ENCODE data around the gene TESK2. TPM values are rescaled to one million over a fixed set of nuclear protein-coding genes. Genes with fewer than 3 reads are reported as not detected.
"Not testable (repeated sequence)": the region's sequence is repeated elsewhere in the genome, so short reads cannot be mapped to it uniquely, and the experiment has no call there.

The TESK2 gene
- polyA plus RNA-seq, 1 donor: 1.9 TPM

GRCh38 chr1:45473302-45473701, 17.7 kb downstream of the TESK2 start:
- DNase-seq (ENCODE audit: low read depth): no peak

DNA sequence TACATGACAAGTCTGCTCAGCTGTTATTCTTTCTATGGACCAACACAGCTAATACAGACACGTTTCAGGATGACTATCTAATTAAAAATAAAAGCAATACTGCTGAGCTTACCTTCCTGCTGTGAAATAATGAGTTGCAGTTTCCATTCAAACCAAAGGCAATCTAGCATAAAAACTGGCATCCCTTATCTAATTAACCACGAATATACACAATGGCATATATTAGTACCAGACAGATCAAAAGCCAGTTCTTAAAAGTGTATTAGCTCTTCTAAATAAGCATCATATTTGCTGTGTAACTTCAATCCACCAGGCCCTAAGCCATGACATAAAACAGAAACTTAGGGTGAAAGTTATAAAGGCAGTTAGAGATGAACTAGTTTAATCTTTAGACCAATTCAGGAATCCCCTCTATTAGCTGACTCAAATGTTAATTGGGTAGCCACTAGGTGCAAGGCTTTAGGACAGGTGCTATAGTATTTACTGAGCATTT, 20.6 kb downstream of the TESK2 start:
- DNase-seq (ENCODE audit: low read depth): no peak

DNA sequence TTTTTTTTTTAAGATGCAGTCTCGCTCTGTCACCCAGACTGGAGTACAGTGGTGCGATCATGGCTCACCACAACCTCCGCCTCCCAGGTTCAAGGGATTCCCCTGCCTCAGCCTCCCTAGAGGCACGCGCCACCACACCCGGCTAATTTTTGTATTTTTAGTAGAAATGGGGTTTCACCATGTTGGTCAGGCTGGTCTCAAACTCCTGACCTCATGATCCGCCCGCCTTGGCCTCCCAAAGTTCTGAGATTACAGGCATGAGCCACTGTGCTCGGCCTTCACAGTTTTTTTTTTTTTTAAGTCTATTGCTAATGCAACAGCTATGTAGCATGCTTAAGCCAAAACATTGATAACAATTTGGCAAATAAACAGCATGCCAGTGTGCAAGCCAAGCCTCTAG, 23.6 kb downstream of the TESK2 start:
- not testable (repeated sequence) for DNase-seq (ENCODE audit: low read depth)

DNA sequence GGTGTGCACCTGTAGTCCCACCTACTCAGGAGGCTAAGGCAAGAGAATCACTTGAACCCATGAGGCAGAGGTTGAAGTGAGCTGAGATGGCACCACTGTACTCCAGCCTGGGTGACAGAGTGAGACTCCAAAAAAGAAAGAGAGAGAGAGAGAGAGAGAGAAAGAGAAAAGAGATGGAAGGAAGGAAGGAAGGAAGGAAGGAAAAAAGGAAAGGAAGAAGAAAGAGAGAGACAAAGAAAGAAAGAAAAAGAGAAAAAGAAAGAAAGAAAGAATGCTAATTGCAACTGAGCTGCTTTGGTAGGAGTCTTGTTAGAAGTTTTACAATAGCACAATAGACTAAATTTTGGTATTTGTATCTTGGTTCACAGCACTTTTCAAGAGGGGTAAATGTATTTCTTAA, 25.7 kb downstream of the TESK2 start:
- DNase-seq (ENCODE audit: low read depth): no peak

DNA sequence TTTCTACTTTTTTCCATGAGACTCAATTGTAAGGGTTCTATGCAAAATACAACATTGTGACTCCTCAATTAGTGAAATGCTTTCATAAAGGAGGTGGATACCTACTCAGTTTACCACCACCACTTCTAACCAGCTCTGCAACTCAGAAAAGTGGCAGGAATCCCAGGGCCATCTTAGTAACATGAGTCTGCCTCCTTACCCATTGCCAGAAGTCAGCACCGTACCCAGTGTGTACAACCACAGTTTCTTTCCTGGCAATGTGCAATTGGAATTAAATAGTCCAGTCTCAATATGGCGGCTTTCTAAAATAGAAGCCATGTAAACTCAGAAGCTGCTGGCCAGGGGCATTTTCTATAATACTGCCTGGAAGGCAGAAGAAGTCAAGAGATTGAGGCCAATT, 32.1 kb downstream of the TESK2 start:
- no peak for DNase-seq (ENCODE audit: low read depth)

- DNase-seq (ENCODE audit: low read depth): no peak
Measured at GRCh38 chr1:45456531-45456930, 34.4 kb downstream of the TESK2 start.

DNA sequence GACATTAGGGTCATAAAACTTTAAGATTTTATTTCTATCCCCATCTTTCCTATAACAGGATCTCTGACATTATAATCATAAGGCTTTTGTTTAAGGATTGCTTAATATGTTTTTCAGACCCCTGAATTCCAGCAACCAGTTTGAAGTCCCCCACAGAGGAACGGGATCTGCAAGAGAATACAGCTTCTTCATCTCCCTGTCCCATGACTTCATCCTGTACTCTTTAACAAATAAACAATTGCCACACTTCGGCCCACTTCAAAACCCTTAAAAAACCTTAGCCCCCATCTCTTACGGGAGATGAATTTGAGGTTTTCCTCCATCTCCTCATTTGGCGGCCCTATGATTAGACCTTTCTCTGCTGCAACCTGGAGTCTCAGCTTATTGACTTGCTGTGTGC, 35.8 kb downstream of the TESK2 start:
- DNase-seq (ENCODE audit: low read depth): no peak

- no peak for DNase-seq (ENCODE audit: low read depth)
Measured at GRCh38 chr1:45454464-45454863, 36.5 kb downstream of the TESK2 start.

- no peak for DNase-seq (ENCODE audit: low read depth)
Measured at GRCh38 chr1:45452503-45452902, 38.5 kb downstream of the TESK2 start.

GRCh38 chr1:45448357-45448756, 42.6 kb downstream of the TESK2 start:
- DNase-seq (ENCODE audit: low read depth): no peak

DNA sequence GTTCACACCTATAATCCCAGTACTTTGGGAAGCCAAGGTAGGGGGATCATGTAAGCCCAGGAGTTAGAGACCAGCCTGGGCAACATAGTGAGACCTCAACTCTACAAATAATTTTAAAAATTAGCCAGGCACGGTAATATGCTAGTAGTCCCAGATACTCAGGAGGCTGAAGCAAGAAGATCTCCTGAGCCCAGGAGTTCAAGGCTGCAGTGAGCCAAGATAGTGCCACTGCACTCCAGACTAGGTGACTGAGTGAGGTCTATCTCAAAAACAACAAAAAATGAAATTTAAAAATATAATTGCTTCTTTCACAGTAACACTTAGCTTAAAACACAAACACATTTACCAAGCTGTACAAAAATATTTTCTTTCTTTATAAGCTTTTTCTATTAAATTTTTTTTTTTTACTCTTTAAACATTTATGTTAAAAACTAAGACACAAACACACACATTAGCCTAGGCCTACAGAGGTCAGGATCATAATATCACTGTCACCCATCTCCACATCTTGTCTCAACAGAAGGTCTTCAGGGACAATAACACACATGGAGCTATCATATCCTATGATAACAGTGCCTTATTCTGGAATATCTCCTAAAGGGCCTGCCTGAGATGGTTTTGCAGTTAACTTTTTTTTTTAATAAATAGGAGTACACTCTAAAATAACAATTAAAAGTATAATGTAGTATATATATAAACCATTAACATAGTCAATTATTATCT, 43.9 kb downstream of the TESK2 start:
- no peak for DNase-seq (ENCODE audit: low read depth)

DNA sequence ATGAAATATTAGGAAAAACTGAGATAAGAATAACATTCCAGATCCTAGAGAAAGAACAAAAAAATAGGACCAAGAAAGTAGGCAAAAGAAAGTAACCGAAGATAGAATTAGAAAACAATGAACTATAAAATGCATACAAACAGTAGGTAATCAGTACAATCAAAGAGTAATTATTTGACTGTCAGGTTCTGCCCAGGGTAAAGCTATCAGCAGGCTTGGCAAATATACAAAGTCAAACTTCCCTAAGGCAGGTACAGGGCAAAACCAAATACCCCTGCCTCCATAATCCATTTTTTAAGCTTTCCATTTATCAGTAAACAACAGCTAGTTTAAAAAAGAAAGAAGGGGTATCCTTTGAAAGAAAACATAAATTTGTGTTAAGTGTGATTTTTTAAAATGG, 44.4 kb downstream of the TESK2 start:
- no peak for DNase-seq (ENCODE audit: low read depth)

DNA sequence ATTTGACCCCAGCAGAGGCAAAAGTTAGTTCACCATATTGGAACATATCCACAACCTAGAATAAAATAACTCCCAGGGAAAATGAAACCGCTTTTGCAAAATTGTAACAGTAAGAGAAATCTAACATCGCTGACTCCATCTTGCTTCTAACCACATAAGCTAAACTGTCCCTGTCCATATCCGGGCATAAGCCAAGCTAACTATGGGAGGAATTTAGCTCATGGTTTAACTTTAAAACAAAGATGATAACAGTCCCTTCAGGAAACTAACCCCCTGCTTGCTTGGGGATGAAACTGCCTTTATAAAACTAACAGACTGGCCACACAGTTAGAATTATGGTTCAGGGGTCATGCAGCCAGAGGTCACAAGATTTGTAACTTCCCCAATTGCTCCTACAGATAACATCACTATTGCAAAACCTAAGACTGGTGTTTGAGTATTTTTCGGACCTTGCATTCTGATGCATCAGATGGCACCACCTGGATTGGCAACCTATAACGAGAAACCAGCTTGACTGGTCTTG, 46.3 kb downstream of the TESK2 start:
- no peak for DNase-seq (ENCODE audit: low read depth)

DNA sequence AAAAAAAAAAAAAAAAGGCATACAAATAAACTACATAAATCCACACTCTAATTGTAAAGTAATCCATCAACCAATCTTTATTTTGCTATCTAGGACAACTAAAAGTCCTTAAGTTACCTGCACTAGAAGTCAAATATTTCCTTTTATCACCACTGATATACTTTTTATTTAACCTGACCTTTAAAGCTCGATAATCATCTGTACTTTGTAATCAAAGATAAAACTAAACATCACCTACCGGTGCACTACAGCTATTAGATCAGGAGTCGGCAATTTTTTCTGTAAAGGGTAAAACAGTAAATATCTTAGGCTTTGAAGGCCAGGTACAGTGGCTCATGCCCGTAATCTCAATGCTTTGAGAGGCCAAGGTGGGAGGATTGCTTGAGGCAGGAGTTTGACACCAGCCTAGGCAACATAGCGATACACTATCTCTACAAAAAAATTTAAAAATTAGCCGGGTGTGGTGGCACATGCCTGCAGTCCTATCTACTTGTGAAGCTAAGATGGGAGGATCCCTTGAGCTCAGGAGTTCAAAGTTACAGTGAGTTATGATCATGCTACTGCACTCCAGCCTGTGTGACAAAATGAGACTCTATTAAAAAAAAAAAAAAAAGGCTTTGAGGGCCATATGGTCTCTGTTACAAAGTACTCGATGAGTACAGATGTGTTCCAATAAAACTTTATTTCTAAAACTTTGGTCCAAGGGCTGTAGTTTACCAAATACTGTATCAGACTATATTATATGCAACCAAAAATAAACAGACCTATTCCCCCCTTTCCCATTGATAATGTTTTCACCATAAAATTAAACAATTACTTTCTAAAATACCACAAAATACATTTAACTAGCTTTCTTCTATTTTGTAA, 47.1 kb downstream of the TESK2 start:
- DNase-seq (ENCODE audit: low read depth): no peak

DNA sequence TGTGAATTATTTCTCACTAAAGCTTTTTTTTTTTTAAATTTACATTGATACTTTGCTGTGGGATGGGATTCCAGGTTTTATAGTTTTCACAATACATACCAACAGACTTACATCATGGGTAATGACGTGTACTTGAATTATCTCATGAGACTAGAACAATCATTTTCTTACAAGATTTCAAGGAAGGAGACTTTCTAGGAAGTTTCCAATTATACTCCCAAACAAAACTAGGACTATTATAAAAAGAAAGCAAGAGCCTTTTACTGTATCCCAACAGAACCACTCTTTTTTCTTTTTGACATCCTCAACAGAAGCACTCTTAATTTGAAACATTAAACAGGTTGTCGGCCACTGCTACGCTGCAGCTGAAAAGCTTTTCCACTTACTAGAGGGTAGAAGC, 48.7 kb downstream of the TESK2 start:
- DNase-seq (ENCODE audit: low read depth): peak; percentile 24

- DNase-seq (ENCODE audit: low read depth): no peak
Measured at GRCh38 chr1:45437323-45437722, 53.6 kb downstream of the TESK2 start.

- no peak for DNase-seq (ENCODE audit: low read depth)
Measured at GRCh38 chr1:45430490-45430889, 60.5 kb downstream of the TESK2 start.

GRCh38 chr1:45429561-45430159, 61.3 kb downstream of the TESK2 start:
- no peak for DNase-seq (ENCODE audit: low read depth)

- no peak for DNase-seq (ENCODE audit: low read depth)
Measured at GRCh38 chr1:45423906-45424678, 66.9 kb downstream of the TESK2 start.

- DNase-seq (ENCODE audit: low read depth): no peak
Measured at GRCh38 chr1:45421935-45422334, 69.0 kb downstream of the TESK2 start.

DNA sequence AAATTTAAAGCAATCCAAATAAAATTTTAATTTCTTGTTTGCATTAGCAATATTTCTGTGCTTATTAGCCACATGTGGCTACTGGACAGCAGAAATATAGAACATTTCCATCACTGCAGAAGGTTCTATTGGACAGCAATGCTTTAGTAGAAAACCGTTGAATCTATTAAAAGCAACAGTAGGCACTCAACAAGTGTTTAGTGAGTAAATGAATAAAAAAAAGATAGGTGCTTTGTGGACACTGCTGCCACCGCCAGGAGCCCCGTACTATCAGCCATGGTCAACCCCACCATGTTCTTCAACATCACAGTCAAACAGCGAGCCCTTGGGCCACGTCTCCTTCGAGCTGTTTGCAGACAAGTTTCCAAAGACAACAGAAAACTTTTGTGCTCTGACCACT, 76.2 kb downstream of the TESK2 start:
- no peak for DNase-seq (ENCODE audit: low read depth)

GRCh38 chr1:45412899-45413298, 78.1 kb downstream of the TESK2 start:
- DNase-seq (ENCODE audit: low read depth): no peak

Data from forelimb muscle (tissue), 1 donor.